Measurements from ENCODE around the gene HEXD.

The HEXD gene

GRCh38 chr17:82486231-82487094 is 68.3 kb downstream of the HEXD start:
- TF ChIP-seq CTCF (IDR thresholded peaks at IDR 0.05; ENCODE audit: low read depth, low read length): no peak
- H3K4me3 ChIP-seq (ENCODE audit: low read depth, low read length): no peak overlapping the region

GRCh38 chr17:82487910-82488309 is 69.8 kb downstream of the HEXD start:
- no peak overlapping the region for H3K4me3 ChIP-seq (ENCODE audit: low read depth, low read length)
- TF ChIP-seq CTCF (IDR thresholded peaks at IDR 0.05; ENCODE audit: low read depth, low read length): no peak

- no peak overlapping the region for H3K4me3 ChIP-seq (ENCODE audit: low read depth, low read length)
- no peak for TF ChIP-seq CTCF (IDR thresholded peaks at IDR 0.05; ENCODE audit: low read depth, low read length)
Measured at GRCh38 chr17:82489117-82489516, 71.0 kb downstream of the HEXD start.

- TF ChIP-seq CTCF (IDR thresholded peaks at IDR 0.05; ENCODE audit: low read depth, low read length): no peak
Measured at GRCh38 chr17:82489851-82490511, 71.8 kb downstream of the HEXD start.

GRCh38 chr17:82490512-82491195 is 72.5 kb downstream of the HEXD start:
- no peak for TF ChIP-seq CTCF (IDR thresholded peaks at IDR 0.05; ENCODE audit: low read depth, low read length)
- no peak overlapping the region for H3K4me3 ChIP-seq (ENCODE audit: low read depth, low read length)

More at GRCh38 chr17:82489851-82490511, 71.8 kb downstream of the HEXD start:
- no peak overlapping the region for H3K4me3 ChIP-seq (ENCODE audit: low read depth, low read length)

- H3K4me3 ChIP-seq (ENCODE audit: low read depth, low read length): no peak overlapping the region
- no peak for TF ChIP-seq CTCF (IDR thresholded peaks at IDR 0.05; ENCODE audit: low read depth, low read length)
Measured at GRCh38 chr17:82491196-82491530, 73.0 kb downstream of the HEXD start.

- no peak for TF ChIP-seq CTCF (IDR thresholded peaks at IDR 0.05; ENCODE audit: low read depth, low read length)
- H3K4me3 ChIP-seq (ENCODE audit: low read depth, low read length): no peak overlapping the region
Measured at GRCh38 chr17:82491533-82491932, 73.4 kb downstream of the HEXD start.
